GM21528 (cell line): Measurements from ENCODE around the gene FANCD2OS.
"Not testable (repeated sequence)": the region's sequence is repeated elsewhere in the genome, so short reads cannot be mapped to it uniquely, and the experiment has no call there.

Experiments used
- ATAC-seq: cut with Tn5 transposase; IDR thresholded peaks from one replicate; pipeline ENCODE4 v1.9.1; 2021; ENCODE audit warnings: mild to moderate bottlenecking, moderate library complexity; ENCODE audit not compliant: unreplicated experiment, low FRiP score

FANCD2OS gene

GRCh38 chr3:10099041-10099440 lies 9.0 kb downstream of the FANCD2OS start:
- ATAC-seq = no peak

GRCh38 chr3:10093678-10094077 lies 14.4 kb downstream of the FANCD2OS start:
- ATAC-seq = no peak

GRCh38 chr3:10091387-10091786 lies 16.7 kb downstream of the FANCD2OS start:
- ATAC-seq = not testable (repeated sequence)

- ATAC-seq = not testable (repeated sequence)
Observed at GRCh38 chr3:10090774-10091173, 17.3 kb downstream of the FANCD2OS start.

- no peak for ATAC-seq
Observed at GRCh38 chr3:10090179-10090578, 17.9 kb downstream of the FANCD2OS start.

GRCh38 chr3:10088256-10088655 lies 19.8 kb downstream of the FANCD2OS start:
- ATAC-seq = no peak

GRCh38 chr3:10085738-10086137 lies 22.3 kb downstream of the FANCD2OS start:
- no peak for ATAC-seq

GRCh38 chr3:10081871-10082270 lies 26.2 kb downstream of the FANCD2OS start:
- ATAC-seq = no peak

DNA sequence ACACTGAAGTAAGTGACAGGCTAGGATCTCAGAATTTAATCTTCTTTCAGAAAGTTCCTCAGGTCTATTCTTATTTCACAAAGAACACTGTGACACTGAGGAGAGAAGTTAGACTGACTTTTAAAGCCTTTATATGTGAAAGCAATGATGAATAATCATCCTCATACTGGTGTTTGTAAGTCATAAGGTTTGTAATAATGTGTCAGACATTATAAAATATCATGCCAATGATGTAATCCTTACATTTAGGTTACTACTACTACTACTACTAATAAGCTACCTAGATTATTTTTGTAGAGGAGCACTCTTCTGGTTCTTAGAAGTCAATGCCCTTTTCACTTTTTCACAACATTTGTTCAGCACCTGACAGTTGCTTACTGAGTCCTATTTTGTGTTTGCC lies 33.4 kb downstream of the FANCD2OS start:
- ATAC-seq = no peak

GRCh38 chr3:10070077-10070476 lies 38.0 kb downstream of the FANCD2OS start:
- ATAC-seq = not testable (repeated sequence)

- no peak for ATAC-seq
Observed at GRCh38 chr3:10055097-10055496, 53.0 kb downstream of the FANCD2OS start.
